ENCODE results near the gene MAMLD1.

Gene MAMLD1

DNA sequence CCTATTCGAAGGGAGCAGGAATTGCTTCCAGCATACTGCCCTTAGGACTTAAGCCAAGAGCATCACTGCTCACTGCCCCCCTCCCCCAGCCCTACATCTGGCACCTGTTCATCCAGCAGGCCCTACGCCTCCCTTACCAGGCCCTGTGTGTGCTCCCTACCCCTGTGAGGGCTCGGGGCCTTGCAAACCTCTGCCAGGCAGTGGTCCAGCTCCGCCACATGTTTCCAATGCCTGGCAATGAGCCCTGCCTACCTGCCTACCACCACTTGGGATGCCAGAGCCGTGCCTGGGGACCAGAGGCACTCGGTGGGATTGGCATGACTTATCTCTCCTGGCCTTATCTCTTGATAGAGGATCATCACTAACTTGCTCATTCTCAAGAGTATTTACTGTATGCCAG, 177.8 kb downstream of the MAMLD1 start:
- DNase-seq = no peak

DNA sequence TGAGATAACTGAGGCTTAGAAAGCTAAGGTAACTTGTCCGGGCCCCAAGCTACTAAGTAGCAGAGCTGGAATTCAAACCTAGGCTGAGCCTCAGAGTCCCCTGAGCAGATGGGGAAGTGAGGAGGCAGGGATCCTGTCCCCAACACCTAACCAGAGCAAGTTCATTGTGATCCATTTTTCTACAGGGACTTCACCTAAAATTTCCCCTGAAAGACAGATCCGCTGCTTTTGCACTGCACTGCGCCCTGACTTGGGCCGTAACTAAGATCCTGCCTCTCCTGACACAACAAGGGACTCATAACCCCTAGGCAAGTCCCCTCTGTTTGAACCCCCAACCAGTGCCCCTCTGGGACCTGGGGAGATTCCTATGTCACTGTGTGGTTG, 179.7 kb downstream of the MAMLD1 start:
- no peak for DNase-seq

DNA sequence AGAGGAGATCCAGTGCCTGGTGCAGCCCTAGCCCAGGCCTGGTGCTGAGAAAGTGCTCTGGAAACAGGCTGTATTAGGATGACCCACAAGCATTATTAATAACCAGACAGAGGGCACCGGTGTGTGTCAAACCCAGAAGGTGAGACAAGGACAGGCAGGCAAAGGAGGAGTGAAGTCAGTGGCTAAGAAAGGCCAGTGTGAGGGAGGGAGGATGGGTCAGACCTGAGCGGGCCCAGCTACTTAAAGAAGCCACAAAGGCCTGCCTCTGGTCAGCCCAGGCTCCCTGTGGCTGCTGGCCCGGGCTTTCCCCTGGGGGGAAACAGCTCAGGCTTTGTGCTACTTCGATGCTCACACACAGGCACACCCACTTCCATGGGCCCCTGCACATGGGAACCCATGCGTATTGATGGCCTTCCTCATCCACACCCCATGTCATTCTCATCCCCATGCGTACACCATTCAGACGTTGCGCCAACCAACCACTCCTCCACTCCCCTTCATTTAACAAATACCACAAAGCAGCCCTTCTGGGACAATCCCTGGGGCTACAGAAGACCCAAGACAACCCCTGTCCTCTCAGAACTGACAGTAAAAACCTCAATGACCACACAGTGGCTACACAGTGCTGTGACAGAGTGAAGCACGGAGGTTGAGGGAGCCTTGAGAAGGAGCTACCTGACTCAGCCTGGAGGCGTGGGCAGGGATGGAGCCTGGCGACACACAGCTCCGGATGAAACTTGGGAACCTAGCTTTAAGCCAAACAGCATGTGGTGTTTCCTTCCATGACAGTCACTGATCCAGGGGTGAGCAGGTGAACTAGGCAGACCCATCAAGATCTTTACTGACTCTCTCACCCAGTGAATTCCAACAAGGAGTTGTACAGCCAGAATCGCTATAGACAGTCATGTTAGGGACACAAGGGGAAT, 180.4 kb downstream of the MAMLD1 start:
- DNase-seq = no peak

DNA sequence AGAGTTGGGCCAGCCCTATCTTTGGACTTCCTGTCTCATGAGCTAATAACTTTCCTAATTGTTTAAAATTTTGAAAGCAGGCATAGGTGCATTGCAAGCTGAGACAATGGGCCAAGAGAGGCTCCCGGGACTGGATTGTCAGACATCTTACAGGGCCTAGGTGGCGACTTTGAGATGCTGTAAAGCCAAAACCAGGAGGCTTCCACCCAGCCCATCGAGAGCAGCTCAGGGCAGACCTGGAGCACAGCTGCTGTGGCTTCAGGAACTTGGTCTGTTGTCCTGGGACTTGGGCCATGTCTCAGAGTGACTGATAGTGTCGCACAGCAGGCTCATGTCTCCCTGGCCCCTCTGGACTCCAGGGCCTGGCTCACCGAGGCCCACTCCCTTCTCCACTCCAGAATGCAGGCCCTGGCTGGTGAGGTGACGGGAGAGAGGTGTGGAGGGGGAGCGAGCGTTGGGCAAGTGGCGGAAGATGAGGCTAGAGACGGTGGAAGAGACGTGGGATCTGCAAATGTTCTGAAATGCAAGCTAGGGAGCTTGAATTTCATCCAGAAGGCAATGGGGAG, 181.2 kb downstream of the MAMLD1 start:
- DNase-seq = no peak

DNA sequence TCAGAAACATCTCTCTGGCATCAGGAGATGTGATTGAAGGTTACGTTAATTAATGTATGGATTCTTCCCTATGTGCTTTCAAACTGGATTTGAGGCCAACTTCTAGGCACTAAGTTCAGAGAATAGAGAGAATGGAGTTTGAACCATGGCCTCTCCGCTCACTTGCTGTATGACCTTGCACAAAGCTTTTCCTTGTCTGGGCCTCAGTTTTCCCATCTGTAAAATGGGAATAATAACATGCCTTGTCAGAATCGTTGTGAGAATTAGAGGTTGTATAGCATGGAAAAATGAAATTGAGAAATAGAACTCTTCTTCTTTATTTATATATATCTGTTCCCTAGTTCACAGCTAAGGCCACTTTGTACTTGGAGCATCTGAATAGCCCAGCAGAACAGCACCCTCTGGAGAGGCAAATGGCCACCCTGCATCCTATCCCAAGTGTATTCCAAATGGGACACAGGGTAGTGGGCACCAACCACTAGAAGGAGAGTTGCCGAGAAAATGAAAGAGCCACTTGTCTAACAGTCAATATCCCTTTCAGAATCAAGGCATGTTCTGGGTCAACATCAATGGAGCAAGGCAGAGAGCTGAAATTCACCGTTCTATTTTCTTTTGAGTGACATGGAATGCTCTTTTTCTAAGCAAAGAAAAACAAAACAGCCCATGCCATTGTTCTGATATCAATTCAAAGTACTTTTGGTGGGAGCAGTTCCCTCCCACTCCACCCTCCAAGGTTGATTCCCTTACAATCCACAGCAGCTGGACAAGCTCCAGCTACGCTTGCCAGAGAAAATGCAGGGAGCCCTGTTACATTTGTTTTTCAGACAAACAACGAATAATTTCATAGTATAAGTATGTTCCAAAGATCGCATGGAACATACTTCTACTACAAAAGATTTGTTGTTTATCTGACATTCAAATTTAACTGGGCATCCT, 182.0 kb downstream of the MAMLD1 start:
- no peak for DNase-seq

DNA sequence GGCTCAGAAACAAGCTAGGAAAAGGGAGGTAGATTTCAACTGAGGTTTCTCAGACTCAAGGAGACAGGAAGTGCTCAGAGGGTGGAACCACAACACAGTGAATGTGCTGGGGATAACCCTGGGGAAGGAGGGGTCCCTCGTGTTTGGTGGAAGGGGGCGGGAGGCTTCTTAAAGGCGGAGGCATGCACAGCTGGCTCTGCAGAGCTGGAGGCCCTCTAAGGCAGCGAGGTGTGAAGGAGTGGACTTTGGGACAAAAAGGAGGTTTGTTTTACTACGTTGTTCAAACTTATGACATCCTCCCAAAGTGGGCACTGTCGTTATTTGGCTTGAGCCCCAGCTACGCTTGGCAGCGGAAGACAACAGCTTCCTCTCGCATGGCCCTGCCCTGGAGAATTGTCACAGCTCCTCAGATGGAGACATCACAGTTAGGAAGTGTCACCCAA, 183.6 kb downstream of the MAMLD1 start:
- no peak for DNase-seq

DNA sequence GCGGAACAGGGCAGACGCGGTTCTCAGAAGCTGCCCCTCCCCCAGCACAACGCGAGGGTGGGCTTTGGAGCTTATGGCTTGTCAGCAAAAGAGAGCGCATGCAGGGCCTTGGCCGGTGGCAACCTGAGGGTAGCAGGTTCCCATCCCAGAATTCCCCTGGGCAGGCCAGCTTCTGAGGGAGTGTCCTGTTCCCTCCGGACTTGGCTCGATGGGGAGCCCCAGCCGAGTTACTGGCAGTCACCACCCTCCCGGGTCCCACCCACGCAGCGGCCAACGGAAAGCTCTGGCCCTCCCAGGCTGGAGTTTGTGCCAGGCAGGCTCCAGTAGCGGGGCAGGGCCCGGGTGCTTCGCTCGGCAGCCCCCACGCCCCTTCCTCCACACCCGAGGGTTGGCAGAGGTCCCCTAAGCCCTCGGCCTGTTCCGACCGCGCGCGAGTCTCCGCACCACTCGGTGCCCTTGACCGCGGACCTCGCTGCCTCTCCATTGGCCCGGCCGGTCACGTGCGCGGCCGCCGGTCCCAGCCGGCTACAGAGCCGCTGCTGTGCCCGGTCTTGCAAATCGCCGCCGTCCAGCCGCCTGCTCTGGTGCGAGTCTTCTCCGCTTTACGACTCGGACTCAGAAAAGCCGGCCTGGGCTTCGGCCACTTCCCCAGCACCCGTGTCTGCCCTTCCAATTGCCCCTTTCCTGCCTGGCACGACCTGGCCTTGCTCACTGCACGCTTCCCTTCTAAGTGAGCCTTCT, 184.4 kb downstream of the MAMLD1 start:
- DNase-seq = no peak

DNA sequence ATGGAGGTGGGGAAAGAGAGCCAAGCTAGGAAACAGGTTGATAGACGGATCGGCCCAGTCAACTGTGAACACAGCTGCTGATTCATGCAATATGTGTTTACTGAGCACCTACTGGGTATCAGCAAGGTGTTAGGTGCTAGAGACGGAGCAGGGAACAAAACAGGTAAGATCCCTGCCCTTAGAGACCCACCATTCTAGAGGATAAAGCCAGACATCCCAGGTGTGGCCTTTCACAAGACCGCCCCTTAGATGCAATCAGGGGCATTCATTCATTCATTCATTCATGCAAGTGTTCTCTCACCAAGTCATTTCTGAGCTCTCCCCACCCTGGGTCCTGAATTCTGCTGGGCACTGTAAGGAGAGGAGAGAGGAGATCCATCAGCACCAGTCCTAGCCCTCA, 185.1 kb downstream of the MAMLD1 start:
- DNase-seq = no peak

DNA sequence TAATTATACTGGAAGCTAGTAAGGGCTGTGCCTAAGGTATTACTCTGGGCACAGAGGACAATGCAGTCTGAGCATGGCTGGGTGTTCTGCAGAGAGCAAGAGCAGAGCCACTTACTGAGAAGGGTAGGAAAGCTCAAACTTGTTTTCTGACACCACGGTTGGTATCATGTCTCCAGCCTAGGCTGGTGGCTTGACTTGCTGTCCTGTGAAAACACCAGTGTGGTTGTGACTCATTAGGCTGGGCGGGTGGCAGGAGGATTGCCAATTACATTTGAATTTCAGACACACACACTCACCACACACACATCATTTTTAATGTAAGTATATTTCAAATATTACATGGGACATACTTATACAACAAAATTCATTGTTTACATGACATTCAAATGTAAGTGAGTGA, 185.6 kb downstream of the MAMLD1 start:
- DNase-seq = no peak

DNA sequence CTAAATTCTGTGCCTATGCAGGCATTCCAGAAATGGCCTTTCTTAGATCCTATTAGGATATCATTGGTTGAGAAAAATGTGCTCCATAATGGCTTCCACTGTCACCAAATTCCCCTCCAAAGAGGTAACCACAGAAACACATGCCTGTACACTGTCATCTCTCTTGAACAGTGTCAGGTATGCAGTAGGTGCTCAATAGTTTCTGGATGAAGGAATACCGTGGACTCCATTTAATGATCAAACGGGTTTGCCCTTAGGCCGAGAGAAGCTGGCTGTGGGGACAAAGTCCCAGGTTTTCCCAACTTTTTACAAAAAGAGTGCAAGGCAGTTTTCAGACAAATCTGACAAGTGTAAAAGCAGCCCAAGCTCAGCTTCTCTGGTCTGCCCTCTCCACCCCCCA, 188.8 kb downstream of the MAMLD1 start:
- DNase-seq = no peak

DNA sequence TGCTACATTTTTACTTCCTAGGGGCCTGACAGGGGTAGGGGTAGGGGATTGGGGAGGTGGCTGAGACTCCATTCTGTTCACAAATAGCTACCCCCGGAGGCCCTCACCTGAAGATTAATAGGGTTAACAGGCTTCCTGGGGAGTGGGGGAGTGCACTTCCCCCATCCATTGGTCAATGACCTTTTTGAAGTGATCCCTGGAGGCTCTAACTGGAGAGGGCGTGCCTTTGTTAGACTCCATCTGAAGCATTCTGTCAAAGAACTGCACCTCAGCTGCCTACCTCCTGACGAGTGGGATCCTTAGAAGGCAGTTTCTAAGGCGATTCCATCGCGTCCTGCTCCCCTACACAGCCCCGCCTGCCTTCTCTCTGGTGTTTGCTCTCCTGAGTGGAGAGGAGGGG, 195.3 kb downstream of the MAMLD1 start:
- no peak for DNase-seq
